GM12873 (cell line): ENCODE data around the gene EXOC3L4.

Experiments used
- CTCF ChIP-seq: IDR thresholded peaks from 2 replicates; pipeline ENCODE4 v1.5.1; 2012; ENCODE audit warnings: low read depth, mild to moderate bottlenecking, moderate library complexity, low read length, control low read depth; ENCODE audit not compliant: insufficient read depth; ENCODE audit errors: missing control alignments

Gene EXOC3L4

GRCh38 chr14:103057372-103058163 is 37.0 kb upstream of the EXOC3L4 start, which contains the start of gene CDC42BPB:
CDC42BPB (minus strand) TSS chr14:103057549; CDS start chr14:103057173, 376 bp downstream.
- TF ChIP-seq CTCF, result no peak

- TF ChIP-seq CTCF, result no peak
These were observed 36.1 kb upstream of the EXOC3L4 start for GRCh38 chr14:103058164-103059055.

- TF ChIP-seq CTCF, result no peak
These were observed 35.0 kb upstream of the EXOC3L4 start for GRCh38 chr14:103059556-103059955.

GRCh38 chr14:103061482-103061976 is 33.0 kb upstream of the EXOC3L4 start:
- TF ChIP-seq CTCF, result no peak

GRCh38 chr14:103064436-103064835 is 30.1 kb upstream of the EXOC3L4 start:
- TF ChIP-seq CTCF, result no peak

- no peak for TF ChIP-seq CTCF
These were observed 29.5 kb upstream of the EXOC3L4 start for GRCh38 chr14:103064978-103065377.

GRCh38 chr14:103065861-103066260 is 28.7 kb upstream of the EXOC3L4 start:
- TF ChIP-seq CTCF, result no peak
